ENCODE measurements around the gene DGCR2.

DNA sequence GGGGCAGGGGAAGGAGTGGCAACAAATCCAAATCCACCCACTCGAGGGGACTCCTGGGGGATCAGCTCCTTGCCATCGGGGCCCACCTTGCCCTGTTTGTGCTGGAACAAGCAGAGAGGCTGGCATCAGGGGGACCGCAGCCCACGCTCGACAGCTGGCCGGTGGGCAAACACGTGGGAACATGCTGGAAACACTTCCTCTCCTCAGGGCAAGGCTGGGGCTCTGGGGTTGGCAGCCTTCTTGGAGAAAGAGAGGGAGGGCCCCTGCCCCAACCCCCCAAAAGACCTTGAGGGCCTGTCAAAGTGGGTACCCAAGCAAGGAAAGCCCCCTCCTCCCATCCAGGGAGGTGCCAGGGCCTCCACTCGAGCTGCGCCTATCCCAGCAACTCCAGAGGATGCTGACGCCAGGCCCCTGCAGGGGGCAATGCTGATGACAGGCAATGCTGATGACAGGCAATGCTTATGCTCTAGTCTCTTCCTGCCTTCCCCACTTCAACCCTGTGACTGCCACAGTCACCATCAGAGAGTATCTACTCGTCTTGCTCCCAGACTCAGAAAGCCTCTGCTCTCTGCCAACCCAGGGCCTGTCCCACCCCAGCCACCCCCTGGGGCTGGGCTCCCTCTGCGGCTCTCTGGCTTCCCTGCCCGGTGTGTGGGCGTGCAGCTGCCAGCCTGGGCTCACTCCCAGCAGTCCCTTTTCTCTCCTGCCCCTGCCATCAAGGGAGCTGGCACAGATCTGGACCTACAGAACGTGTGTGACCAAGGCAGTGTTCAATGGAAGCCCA, 16.2 kb upstream of the DGCR2 start:
- no peak for TF ChIP-seq POLR2A (IDR thresholded peaks at IDR 0.05)
- TF ChIP-seq, protein P1, sequence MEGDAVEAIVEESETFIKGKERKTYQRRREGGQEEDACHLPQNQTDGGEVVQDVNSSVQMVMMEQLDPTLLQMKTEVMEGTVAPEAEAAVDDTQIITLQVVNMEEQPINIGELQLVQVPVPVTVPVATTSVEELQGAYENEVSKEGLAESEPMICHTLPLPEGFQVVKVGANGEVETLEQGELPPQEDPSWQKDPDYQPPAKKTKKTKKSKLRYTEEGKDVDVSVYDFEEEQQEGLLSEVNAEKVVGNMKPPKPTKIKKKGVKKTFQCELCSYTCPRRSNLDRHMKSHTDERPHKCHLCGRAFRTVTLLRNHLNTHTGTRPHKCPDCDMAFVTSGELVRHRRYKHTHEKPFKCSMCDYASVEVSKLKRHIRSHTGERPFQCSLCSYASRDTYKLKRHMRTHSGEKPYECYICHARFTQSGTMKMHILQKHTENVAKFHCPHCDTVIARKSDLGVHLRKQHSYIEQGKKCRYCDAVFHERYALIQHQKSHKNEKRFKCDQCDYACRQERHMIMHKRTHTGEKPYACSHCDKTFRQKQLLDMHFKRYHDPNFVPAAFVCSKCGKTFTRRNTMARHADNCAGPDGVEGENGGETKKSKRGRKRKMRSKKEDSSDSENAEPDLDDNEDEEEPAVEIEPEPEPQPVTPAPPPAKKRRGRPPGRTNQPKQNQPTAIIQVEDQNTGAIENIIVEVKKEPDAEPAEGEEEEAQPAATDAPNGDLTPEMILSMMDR (IDR thresholded peaks at IDR 0.05) = no peak

All from body of pancreas (tissue), 4 donors.